Measurements from ENCODE around the gene AXL.

DNA sequence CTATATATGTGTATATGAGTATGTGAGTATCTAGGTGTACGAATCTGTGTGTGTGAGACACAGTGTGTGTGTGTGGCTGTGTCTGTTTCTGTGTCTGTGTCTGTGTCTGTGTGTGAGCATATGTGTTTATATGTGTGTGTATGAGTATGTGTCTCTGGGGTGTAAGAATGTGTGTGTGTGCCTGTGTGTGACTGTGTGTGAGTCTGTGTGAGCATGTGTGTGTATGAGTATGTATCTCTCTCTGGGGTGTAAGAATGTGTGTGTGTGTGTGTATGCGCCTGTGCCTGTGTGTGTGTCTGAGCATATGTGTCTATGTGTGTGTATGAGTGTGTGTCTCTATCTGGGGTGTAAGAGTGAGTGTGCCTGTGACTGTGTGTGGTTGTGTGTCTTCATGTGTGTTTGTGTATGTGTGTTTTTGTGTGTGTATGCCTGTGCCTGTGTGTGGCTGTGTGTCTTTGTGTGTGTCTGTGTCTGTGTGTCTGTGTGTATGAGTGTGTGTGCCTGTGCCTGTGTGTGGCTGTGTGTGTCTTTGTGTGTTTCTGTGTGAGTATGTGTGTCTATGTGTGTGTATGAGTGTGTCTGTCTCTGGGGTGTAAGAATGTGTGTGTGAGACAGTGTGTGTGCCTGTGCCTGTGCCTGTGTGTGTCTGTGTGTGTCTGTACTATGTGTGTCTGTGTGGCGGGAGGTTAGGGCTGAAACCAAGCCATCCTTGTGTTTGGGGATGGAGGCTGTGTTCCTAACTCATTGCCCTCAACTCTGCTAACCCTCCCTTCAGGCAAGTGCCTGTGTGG lies 11.2 kb downstream of the AXL start:
- TF ChIP-seq, protein P1, sequence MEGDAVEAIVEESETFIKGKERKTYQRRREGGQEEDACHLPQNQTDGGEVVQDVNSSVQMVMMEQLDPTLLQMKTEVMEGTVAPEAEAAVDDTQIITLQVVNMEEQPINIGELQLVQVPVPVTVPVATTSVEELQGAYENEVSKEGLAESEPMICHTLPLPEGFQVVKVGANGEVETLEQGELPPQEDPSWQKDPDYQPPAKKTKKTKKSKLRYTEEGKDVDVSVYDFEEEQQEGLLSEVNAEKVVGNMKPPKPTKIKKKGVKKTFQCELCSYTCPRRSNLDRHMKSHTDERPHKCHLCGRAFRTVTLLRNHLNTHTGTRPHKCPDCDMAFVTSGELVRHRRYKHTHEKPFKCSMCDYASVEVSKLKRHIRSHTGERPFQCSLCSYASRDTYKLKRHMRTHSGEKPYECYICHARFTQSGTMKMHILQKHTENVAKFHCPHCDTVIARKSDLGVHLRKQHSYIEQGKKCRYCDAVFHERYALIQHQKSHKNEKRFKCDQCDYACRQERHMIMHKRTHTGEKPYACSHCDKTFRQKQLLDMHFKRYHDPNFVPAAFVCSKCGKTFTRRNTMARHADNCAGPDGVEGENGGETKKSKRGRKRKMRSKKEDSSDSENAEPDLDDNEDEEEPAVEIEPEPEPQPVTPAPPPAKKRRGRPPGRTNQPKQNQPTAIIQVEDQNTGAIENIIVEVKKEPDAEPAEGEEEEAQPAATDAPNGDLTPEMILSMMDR (IDR thresholded peaks at IDR 0.05), result no peak
- no peak for TF ChIP-seq POLR2AphosphoS5 (IDR thresholded peaks at IDR 0.05; ENCODE audit: low read depth, low read length)
- TF ChIP-seq, protein P2, sequence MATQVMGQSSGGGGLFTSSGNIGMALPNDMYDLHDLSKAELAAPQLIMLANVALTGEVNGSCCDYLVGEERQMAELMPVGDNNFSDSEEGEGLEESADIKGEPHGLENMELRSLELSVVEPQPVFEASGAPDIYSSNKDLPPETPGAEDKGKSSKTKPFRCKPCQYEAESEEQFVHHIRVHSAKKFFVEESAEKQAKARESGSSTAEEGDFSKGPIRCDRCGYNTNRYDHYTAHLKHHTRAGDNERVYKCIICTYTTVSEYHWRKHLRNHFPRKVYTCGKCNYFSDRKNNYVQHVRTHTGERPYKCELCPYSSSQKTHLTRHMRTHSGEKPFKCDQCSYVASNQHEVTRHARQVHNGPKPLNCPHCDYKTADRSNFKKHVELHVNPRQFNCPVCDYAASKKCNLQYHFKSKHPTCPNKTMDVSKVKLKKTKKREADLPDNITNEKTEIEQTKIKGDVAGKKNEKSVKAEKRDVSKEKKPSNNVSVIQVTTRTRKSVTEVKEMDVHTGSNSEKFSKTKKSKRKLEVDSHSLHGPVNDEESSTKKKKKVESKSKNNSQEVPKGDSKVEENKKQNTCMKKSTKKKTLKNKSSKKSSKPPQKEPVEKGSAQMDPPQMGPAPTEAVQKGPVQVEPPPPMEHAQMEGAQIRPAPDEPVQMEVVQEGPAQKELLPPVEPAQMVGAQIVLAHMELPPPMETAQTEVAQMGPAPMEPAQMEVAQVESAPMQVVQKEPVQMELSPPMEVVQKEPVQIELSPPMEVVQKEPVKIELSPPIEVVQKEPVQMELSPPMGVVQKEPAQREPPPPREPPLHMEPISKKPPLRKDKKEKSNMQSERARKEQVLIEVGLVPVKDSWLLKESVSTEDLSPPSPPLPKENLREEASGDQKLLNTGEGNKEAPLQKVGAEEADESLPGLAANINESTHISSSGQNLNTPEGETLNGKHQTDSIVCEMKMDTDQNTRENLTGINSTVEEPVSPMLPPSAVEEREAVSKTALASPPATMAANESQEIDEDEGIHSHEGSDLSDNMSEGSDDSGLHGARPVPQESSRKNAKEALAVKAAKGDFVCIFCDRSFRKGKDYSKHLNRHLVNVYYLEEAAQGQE (IDR thresholded peaks at IDR 0.05; ENCODE audit: insufficient read depth in 1 of 2, low read depth in 2 of 2, low read length in 1 of 2), result no peak
- no peak for TF ChIP-seq SIN3A (IDR thresholded peaks at IDR 0.05; ENCODE audit: borderline replicate concordance, insufficient read depth, low read depth, low read length)
- TF ChIP-seq TCF7L2 (IDR thresholded peaks at IDR 0.05; ENCODE audit: low read depth, low read length), result no peak

Measured in Panc1 (cell line).